GM11168 (cell line): Measurements from ENCODE around the gene SULT4A1.

Experiments used
- in situ Hi-C: fragments of 300-500 bp; cut with MboI; formaldehyde crosslinking; loops from one replicate; pipeline ENCODE4 v1.12.0; 2022; ENCODE audit warnings: low sequenced_read_pairs; ENCODE audit not compliant: unreplicated experiment

The SULT4A1 gene

GRCh38 chr22:43862882-43863202, 529 bp upstream of the SULT4A1 start:
- in situ Hi-C loops, result no loop called here

GRCh38 chr22:43861529-43861928, 784 bp downstream of the SULT4A1 start:
- in situ Hi-C loops, result no loop called here

DNA sequence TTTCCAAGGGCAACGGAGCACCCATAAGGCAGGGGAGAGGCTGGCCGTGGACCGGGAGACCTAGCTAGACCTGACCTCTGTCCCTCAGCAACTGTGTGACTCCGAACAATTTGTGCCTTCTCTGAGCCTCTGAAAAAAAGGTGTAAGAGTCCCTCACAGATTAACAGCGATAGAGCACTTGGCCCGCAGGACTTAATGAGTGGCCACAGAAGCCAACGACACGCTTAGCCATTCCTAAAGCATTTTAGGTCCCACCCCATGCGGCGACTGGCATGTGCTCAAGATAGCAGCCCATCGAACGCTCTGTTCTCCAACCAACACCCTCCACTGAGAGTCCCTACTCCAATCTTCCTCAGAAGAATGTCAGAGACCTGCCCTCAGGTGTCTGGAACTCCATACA, 1.5 kb downstream of the SULT4A1 start:
- in situ Hi-C loops, result no loop called here

- in situ Hi-C loops, result no loop called here
These were observed 2.2 kb downstream of the SULT4A1 start for GRCh38 chr22:43860126-43860525.

DNA sequence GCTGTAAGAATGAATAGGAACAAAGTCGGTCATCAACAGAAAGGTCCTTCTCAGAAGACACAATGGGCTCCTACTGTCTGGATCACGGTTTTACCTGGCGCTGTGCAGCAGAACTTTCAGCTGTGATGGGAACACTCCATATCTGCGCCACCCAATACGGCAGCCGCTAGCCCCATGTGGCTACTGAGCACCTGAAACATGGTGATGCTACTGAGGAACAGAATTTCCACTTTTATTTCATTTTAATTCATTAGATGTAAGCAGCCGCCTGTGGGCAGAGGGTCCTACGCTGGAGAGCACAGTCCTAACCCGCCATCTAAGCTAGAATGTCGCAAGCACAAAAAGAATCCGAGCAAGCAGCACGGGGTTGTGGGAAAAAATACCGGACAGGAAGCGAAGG, 2.7 kb downstream of the SULT4A1 start:
- in situ Hi-C loops, result no loop called here

DNA sequence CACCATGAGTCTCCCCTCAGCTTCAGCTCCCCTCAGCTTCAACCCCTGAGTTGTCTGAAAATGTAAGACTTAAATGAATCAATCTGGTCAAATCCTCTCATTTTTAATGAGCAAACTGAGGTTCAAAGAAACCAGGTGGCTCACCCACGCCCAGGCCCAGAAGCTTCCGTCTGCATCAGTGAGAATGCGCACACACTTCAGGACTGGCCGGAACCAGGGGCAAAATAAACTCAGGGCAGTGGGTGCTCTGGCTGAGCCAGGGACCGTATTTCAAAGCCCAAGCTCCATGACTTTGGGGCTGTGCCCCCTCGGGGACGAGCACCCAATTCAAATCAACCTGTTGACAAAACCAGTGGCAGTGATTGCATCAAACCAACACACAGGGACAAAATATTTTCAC, 3.1 kb downstream of the SULT4A1 start:
- in situ Hi-C loops, result no loop called here

GRCh38 chr22:43858156-43858895, 4.0 kb downstream of the SULT4A1 start:
- in situ Hi-C loops, result no loop called here

- in situ Hi-C loops, result no loop called here
These were observed 4.9 kb downstream of the SULT4A1 start for GRCh38 chr22:43857367-43857766.

DNA sequence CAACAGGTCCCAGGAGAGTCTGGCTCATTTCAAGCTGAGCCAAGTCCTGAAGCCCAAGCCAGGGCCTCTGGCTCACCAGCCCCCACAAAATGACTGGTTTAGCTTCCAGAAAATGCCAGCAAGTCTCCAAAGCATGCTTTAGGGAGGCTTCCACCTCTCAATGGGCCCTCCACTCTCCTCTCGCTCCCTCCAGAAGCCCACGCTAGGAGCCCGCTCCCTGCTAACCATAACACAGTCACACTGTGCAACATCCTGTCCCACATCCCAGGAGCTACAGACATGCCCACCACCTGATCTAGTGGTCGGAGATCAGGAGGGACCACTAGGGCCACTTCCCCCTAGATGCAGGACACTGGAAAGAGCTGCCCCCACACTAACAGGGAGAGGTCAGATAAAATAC, 6.9 kb downstream of the SULT4A1 start:
- in situ Hi-C loops, result no loop called here

DNA sequence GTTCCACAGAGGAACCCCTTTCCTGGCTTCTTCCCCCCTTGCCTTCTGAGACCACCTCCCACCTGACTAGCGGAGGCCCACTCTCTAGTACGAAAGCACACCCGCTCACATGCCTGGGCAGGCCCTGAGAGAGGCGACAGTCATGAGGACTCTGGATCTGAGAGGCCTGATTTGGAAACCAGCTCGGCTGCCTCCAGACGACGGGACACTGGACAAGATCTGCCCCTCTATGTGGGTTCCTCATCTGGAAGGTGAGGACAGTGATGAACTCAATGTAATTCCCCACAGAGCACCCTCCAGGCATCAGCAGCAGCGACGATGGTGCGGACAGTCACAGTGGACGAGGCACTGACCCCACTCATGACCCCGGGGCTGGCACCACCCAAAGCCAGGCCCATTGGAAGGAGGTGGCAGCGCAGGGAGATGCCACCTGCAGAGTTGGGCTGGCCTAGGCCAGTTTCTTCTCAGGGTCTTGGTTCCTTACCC, 7.5 kb downstream of the SULT4A1 start:
- in situ Hi-C loops, result no loop called here

- in situ Hi-C loops, result no loop called here
These were observed 8.1 kb downstream of the SULT4A1 start for GRCh38 chr22:43854121-43854785.

- in situ Hi-C loops, result no loop called here
These were observed 8.9 kb downstream of the SULT4A1 start for GRCh38 chr22:43853328-43853931.

- in situ Hi-C loops, result no loop called here
These were observed 9.6 kb downstream of the SULT4A1 start for GRCh38 chr22:43852573-43853327.

GRCh38 chr22:43851979-43852307, 10.4 kb downstream of the SULT4A1 start:
- in situ Hi-C loops, result no loop called here

DNA sequence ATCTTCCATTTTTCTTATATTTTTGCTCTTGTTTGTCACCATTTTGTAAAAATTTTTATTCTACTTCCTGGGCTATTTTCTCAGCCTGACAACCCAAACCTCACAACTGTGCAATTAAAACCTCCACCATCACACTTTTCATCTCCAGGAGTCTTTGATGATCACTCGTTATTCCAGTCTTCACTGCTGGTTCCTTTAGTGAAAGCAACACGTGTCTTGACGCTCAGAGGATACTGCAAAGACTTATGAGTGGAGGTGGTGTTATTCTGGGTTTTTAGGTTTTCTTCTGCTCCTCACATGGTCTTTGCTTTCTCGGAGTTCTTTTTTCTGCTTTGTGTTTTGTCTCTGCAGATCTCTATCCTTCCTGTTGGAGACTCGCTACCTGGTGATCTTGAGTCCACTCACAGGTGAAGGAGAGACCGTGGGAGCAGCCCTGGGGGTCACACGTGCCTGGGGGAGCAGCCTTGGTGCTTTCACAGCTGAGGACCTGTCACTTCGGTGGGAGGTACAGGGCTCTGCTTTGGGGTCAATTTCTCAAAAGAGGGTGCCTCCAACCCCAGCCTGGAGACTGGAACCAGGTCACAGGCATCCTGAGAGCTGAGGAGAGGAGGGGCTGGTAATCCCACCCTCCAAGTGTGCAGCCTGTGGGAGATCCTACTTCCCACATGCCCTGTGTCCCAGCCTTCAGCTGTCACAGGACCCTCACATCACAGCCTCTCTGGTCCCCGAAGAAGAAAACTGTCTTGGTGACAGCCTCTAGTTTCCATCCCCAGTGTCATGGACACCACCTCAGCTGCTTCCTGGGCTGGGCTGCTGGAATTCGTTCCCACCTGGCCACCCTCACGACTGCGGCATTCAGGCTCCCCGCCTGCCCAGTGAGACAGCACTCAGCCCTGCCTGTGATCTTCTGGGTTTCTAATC, 11.0 kb downstream of the SULT4A1 start:
- in situ Hi-C loops, result no loop called here

- in situ Hi-C loops, result no loop called here
These were observed 11.8 kb downstream of the SULT4A1 start for GRCh38 chr22:43850529-43850928.

DNA sequence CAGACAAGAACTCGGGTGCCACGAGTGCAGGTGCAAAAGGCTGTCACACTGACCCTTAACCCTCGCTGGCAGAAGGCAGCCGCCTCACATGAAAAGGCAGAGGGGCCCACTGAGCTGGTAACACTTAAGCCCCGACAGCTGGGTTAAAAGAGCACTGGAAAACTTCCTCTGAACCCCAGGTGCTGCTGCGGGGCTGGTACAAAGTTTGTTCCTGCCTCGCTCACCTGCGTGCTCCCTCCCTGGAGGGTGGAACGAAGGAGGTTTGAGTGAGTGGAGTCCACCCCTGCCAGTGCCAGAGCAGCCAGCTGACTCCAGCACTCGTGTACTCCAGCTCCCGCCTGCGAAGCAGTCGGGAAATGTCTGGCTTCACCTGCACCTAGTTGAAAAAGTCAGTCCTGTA, 12.6 kb downstream of the SULT4A1 start:
- in situ Hi-C loops, result no loop called here

DNA sequence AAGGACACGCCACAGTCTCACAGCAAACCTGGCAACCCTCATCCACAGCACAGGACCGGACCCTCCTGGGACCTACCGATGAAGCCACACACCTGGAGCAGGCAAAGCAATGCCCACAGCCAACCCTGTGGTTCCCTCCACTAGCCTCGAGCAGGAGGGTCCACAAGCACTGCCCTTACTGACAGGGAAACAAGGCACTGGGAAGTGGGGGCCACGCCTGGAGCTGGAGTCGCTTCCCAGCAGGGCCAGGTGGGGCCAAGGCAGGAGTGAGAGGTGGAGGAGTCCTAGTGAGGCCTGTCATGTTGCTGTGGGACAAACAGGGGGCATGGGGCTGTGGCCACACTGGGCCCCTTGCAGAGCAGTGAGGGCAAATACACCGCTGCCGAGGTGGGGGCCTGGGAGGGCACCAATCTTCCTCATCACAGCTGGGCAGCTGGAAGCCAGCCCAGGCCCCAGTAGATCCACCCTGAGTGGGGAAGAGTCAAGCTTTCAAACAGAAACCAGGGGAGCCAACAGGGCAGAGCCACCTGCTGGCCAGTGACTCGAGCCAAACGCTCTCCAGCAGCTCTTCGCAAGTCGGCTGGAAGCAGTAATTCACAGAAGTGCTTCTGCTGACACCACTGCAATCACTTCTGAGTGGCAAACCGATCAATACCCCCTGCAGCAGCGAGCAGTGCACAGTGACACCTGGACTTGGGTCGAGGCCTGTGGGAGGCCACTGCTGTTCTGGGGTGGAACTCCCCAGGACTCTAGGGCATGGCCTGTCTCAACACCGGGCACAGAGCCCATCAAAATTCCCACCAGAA, 13.7 kb downstream of the SULT4A1 start:
- in situ Hi-C loops, result no loop called here
